Measurements from ENCODE around the gene KIF3C. TPM values are rescaled to one million over a fixed set of nuclear protein-coding genes. Genes with fewer than 3 reads are reported as not detected.
A peak's percentile ranks its signal among the peaks of the same experiment; 100 is the strongest.

KIF3C gene

GRCh38 chr2:25877431-25878360 lies 104.6 kb downstream of the KIF3C start:
- no CpG with 5 or more reads among the region's 64 CpGs for WGBS (ENCODE audit: extremely low coverage, insufficient coverage, low lambda C conversion rate)

More at GRCh38 chr2:25877431-25878360, 104.6 kb downstream of the KIF3C start:
- peak overlapping the region; percentile 66 for H3K27ac ChIP-seq (ENCODE audit: low read depth, low read length)
- no peak overlapping the region for H4K8ac ChIP-seq (ENCODE audit: low read depth, low read length)
- peaks cover 36% of the 10 kb centered on the region for H3K79me2 ChIP-seq (ENCODE audit: control insufficient read depth, insufficient read depth, low read length)
- H3K18ac ChIP-seq (ENCODE audit: low read length) = peak overlapping the region; percentile 83
- H2BK120ac ChIP-seq (ENCODE audit: low read depth, low read length) = no peak overlapping the region
- no peaks in the 10 kb centered on the region for H3K36me3 ChIP-seq (ENCODE audit: control insufficient read depth, insufficient read depth, low read length)
- peak overlapping the region; percentile 96 for H3K9ac ChIP-seq (ENCODE audit: low read length)
- no peaks in the 10 kb centered on the region for H3K27me3 ChIP-seq (ENCODE audit: insufficient read depth, low read length, poor library complexity)
- no peak overlapping the region for H2AK5ac ChIP-seq (ENCODE audit: low read length)
- peak; percentile 78 for DNase-seq
- peak overlapping the region; percentile 82 for H3K23ac ChIP-seq (ENCODE audit: low read length)
- peak overlapping the region; percentile 74 for H3K4ac ChIP-seq (ENCODE audit: low read depth, low read length)
- H3K4me2 ChIP-seq (ENCODE audit: low read length) = peak overlapping the region; percentile 76
- no peak overlapping the region for H2BK15ac ChIP-seq (replicated peaks; ENCODE audit: low read depth)
- H4K5ac ChIP-seq (ENCODE audit: low read length) = no peak overlapping the region
- H3K4me1 ChIP-seq (ENCODE audit: control insufficient read depth, low read depth, low read length) = peaks cover 3% of the 10 kb centered on the region
- H2BK5ac ChIP-seq (ENCODE audit: low read length) = no peak overlapping the region
- H3K4me3 ChIP-seq (ENCODE audit: low read length) = peak overlapping the region; percentile 97
- no peaks in the 10 kb centered on the region for H3K79me1 ChIP-seq (ENCODE audit: low read length)
- peak overlapping the region; percentile 98 for H3K56ac ChIP-seq (ENCODE audit: low read length)

Small RNAs within 50 kb of the gene (small RNA-seq; reads per million reads assigned to genes)
- gene NDUFB4P4 (ENCODE audit: insufficient read depth) = not detected
- gene UQCRHP2 (ENCODE audit: insufficient read depth) = not detected

Data from mesendoderm (in vitro differentiated cells).